Pancreas (tissue), 10 donors: Measurements from ENCODE around the gene SMYD3. TPM values are rescaled to one million over a fixed set of nuclear protein-coding genes. Genes with fewer than 3 reads are reported as not detected.

ENCODE experiments used
- ATAC-seq, 4 donors: fragments of 200-7000 bp; cut with Tn5 transposase; one replicate each; pipeline versions ENCODE4 v1.8.0 to v1.9.1; 2020; ENCODE audit warnings: mild to moderate bottlenecking in 4 of 4, moderate library complexity in 4 of 4
- DNase-seq, 6 donors: peaks; one replicate each; pipeline ENCODE4 v3.0.0-alpha.2; 2020
- FAIRE-seq: peaks from 2 replicates; lab custom pipeline; 2012; peaks lifted over from hg19 to GRCh38; lab: Jason Lieb, UNC
- H3K27ac ChIP-seq, 4 donors: fragments of 200-600 bp; sonication (generic); 1 replicate in 3 of 4; 2 replicates in 1 of 4; pipeline versions ENCODE4 v1.5.0 to v1.8.0; 2020
- H3K27me3 ChIP-seq, 4 donors: fragments of 200-600 bp; one replicate each; pipeline ENCODE4 v1.8.0; 2021
- H3K36me3 ChIP-seq, 3 donors: fragments of 200-600 bp; sonication (generic) in 1 of 3; one replicate each; pipeline versions ENCODE4 v1.5.0 to v1.8.0; 2020 to 2021
- H3K4me1 ChIP-seq, 3 donors: fragments of 200-600 bp; one replicate each; pipeline ENCODE4 v1.8.0; 2021
- H3K4me3 ChIP-seq, 4 donors: fragments of 200-600 bp; sonication (generic) in 2 of 4; one replicate each; pipeline versions ENCODE4 v1.5.0 to v1.8.0; 2020 to 2021
- H3K9me3 ChIP-seq, 4 donors: fragments of 200-600 bp; one replicate each; pipeline ENCODE4 v1.8.0; 2021
- WGBS, 2 donors: extraction: QIAGEN DNeasy Blood & Tissue Kit; methylation state at CpG; one replicate each; pipeline ENCODE4 v1.1.7; 2013; 5-methylcytosine and 5-hydroxymethylcytosine counted together
- intact Hi-C, 3 donors: fragments of 100-400 bp; cut with DNase I; formaldehyde crosslinking; loops; one replicate each; pipeline versions ENCODE4 v1.11.1 to v1.14.2; 2022
- polyA plus RNA-seq, 2 donors: library from polyadenylated mRNA; stranded (reverse); fragments of 200-250 nt; gene quantifications; one replicate each; pipeline ENCODE4 v1.2.3, GENCODE V29; 2013
- total RNA-seq, 6 donors: library from RNA; stranded (reverse); fragmentation: NEBNext Ultra II Directional in 4 of 6; extraction: Animal tissue kit (Norgen Biotek cat#: 25700) in 4 of 6; gene quantifications; one replicate each; pipeline versions ENCODE4 v1.2.1 to v1.2.4, GENCODE V29; 2021 to 2023
- TF ChIP-seq, protein P1 (sequence below), 4 donors: fragments of 200-600 bp; sonication (generic) in 3 of 4; IDR thresholded peaks; one replicate each; pipeline versions ENCODE4 v1.5.0 to v1.8.0; 2021; ENCODE audit warnings: antibody characterized with exemption in 4 of 4
- donor health status: healthy with polysubstance abuse.
- donor health status: DM: no; HTN: no; CAD: no; lungs with moderate emphysema.
- donor health status: DM: no; HTN: no; CAD: no.
- donor health status: control.
- donor health status: control.
- donor health status: Bipolar disorder and iron deficiency.
- donor health status: DM: yes; HTN: yes; CAD: no.
- donor health status: DM: no; HTN: no; CAD: no.
- donor health status: DM: no; HTN: no; CAD: no.
- donor health status: DM: yes; HTN: yes; CAD: no.

SMYD3 gene
- total and polyA plus RNA-seq, 8 donors, result 4.6 to 10.5 (median 6.7) TPM

DNA sequence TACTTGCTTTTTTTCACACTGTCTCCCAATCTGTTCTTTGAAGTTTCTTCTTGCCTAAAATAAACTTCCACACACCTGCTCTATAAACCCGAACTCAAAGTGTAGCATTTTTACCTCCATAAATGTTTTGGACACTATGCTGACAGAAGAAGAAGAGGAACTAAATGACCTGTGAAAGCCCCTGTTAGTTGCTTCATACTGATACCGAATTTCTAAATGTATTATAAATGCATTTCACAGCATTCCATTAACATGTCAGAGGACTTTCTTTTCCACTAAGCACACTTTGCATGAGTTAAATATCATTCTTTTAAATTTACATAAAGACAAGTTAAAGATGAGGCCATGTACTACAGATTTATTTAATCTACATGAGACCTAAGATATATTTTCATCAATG is 281.0 kb downstream of the SMYD3 start:
- no peak for FAIRE-seq

GRCh38 chr1:246221485-246222255 is 285.4 kb downstream of the SMYD3 start:
- H3K27ac ChIP-seq, result no peak overlapping the region
- no peaks in the 10 kb centered on the region for H3K36me3 ChIP-seq
- no peaks in the 10 kb centered on the region for H3K4me1 ChIP-seq
- FAIRE-seq, result no peak
- WGBS, 2 donors, result 93 to 98% methylated on average over 14 of the region's 14 CpGs
- TF ChIP-seq, protein P1, sequence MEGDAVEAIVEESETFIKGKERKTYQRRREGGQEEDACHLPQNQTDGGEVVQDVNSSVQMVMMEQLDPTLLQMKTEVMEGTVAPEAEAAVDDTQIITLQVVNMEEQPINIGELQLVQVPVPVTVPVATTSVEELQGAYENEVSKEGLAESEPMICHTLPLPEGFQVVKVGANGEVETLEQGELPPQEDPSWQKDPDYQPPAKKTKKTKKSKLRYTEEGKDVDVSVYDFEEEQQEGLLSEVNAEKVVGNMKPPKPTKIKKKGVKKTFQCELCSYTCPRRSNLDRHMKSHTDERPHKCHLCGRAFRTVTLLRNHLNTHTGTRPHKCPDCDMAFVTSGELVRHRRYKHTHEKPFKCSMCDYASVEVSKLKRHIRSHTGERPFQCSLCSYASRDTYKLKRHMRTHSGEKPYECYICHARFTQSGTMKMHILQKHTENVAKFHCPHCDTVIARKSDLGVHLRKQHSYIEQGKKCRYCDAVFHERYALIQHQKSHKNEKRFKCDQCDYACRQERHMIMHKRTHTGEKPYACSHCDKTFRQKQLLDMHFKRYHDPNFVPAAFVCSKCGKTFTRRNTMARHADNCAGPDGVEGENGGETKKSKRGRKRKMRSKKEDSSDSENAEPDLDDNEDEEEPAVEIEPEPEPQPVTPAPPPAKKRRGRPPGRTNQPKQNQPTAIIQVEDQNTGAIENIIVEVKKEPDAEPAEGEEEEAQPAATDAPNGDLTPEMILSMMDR (IDR thresholded peaks at IDR 0.05), result no peak
- no peaks in the 10 kb centered on the region for H3K9me3 ChIP-seq
- H3K27me3 ChIP-seq, result no peaks in the 10 kb centered on the region
- intact Hi-C loops, result no loop called here
- H3K4me3 ChIP-seq, result no peak overlapping the region
- peak in 1 of 6 donors; percentile 59 for DNase-seq
- ATAC-seq, result no peak

More for the DNA sequence above, 281.0 kb downstream of the SMYD3 start:
- TF ChIP-seq, protein P1 (IDR thresholded peaks at IDR 0.05), result no peak
- Histone ChIP-seq H3K9me3 (no peaks in the 10 kb centered on the region), H3K36me3 (no peaks in the 10 kb centered on the region), H3K27ac (no peak overlapping the region), H3K4me1 (no peaks in the 10 kb centered on the region), H3K27me3 (no peaks in the 10 kb centered on the region), H3K4me3 (no peak overlapping the region)
- DNase-seq (no peak), ATAC-seq (no peak)
- intact Hi-C loops, result no loop called here
- 64 to 69% methylated on average over 2 of the region's 2 CpGs for WGBS, 2 donors

DNA sequence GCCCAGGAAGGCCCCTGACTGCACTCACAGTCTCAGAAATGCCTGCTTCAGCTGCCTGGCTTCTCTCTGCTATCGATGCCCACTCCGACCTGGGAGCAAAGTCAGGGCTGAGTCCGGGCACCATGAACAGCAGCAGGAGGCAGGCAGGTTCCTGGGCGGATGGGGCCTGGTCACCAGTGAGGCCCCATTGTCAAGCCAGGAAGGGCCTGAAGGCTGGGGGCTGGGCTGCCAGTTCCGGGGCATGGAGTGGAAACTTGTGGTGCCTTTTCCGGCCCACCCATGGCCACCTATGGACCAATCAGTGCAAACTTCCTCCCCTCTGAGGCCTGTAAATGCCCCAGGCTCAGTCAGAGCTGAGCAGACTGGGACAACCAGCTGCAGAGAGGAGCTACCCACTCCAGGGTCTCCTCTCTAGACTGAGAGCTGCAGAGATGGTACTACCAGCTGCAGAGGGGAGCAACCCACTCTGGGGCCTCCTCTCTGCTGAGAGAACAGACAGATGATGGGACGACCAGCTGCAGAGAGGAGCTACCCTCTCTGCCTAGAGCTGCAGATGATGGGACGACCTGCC is 286.5 kb downstream of the SMYD3 start:
- WGBS, 2 donors, result 96% methylated on average over 8 of the region's 8 CpGs
- Histone ChIP-seq H3K9me3 (no peaks in the 10 kb centered on the region), H3K4me1 (no peaks in the 10 kb centered on the region), H3K4me3 (no peak overlapping the region), H3K27me3 (no peaks in the 10 kb centered on the region), H3K36me3 (no peaks in the 10 kb centered on the region), H3K27ac (no peak overlapping the region)
- no peak for FAIRE-seq
- no peak for DNase-seq
- intact Hi-C loops, result no loop called here
- no peak for ATAC-seq
- TF ChIP-seq, protein P1 (IDR thresholded peaks at IDR 0.05), result no peak

- Histone ChIP-seq H3K4me3 (no peak overlapping the region), H3K27ac (no peak overlapping the region), H3K27me3 (no peaks in the 10 kb centered on the region), H3K36me3 (no peaks in the 10 kb centered on the region), H3K4me1 (no peaks in the 10 kb centered on the region), H3K9me3 (no peaks in the 10 kb centered on the region)
- DNase-seq (no peak), ATAC-seq (no peak), FAIRE-seq (no peak)
- WGBS, 2 donors, result 64 to 69% methylated on average over 11 of the region's 11 CpGs
- TF ChIP-seq, protein P1 (IDR thresholded peaks at IDR 0.05), result no peak
- intact Hi-C loops, result no loop called here
These were observed 287.5 kb downstream of the SMYD3 start for GRCh38 chr1:246219508-246220030.

- H3K4me3 ChIP-seq, result no peak overlapping the region
- no peaks in the 10 kb centered on the region for H3K4me1 ChIP-seq
- TF ChIP-seq, protein P1 (IDR thresholded peaks at IDR 0.05), result no peak
- ATAC-seq (peak in 1 of 4 donors; percentile 16), FAIRE-seq (no peak), DNase-seq (no peak)
- no peaks in the 10 kb centered on the region for H3K36me3 ChIP-seq
- H3K9me3 ChIP-seq, result no peaks in the 10 kb centered on the region
- no peak overlapping the region for H3K27ac ChIP-seq
- intact Hi-C loops, result no loop called here
- 56 to 69% methylated on average over 2 of the region's 2 CpGs for WGBS, 2 donors
- H3K27me3 ChIP-seq, result no peaks in the 10 kb centered on the region
These were observed 288.4 kb downstream of the SMYD3 start for GRCh38 chr1:246218686-246219085.
